Suprapubic skin (tissue), 3 donors: Measurements from ENCODE around the gene MCRIP2.

Experiments
- CTCF ChIP-seq, 2 donors: fragments of 200-600 bp in 1 of 2; fragments of 450-650 bp in 1 of 2; sonication (generic) in 1 of 2; IDR thresholded peaks; one replicate each; pipeline ENCODE4 v1.5.1; 2016 to 2019; ENCODE audit warnings: antibody characterized with exemption in 2 of 2, mild to moderate bottlenecking in 1 of 2, moderate library complexity in 1 of 2
- EP300 ChIP-seq: sonication (generic); formaldehyde crosslinking; IDR thresholded peaks from one replicate; pipeline ENCODE4 v1.6.1; 2017; ENCODE audit warnings: antibody characterized with exemption
- POLR2A ChIP-seq, 2 donors: fragments of 450-650 bp; IDR thresholded peaks; one replicate each; pipeline ENCODE4 v1.6.1; 2017; ENCODE audit warnings: antibody characterized with exemption in 2 of 2, mild to moderate bottlenecking in 2 of 2, moderate library complexity in 2 of 2

- no peak for TF ChIP-seq CTCF (IDR thresholded peaks at IDR 0.05)
- TF ChIP-seq POLR2A (IDR thresholded peaks at IDR 0.05), result no peak
- no peak for TF ChIP-seq EP300
Observed at GRCh38 chr16:661184-661821, 19.7 kb downstream of the MCRIP2 start.
